B cell (primary cell): ENCODE results near the gene DFFB. TPM values are rescaled to one million over a fixed set of nuclear protein-coding genes. Genes with fewer than 3 reads are reported as not detected.

Experiments used
- ATAC-seq: fragments of 200-7000 bp; cut with Tn5 transposase; one replicate; pipeline ENCODE4 v1.10.0; 2021; ENCODE audit warnings: low read depth, mild to moderate bottlenecking, moderate number of reproducible peaks, moderate library complexity
- CTCF ChIA-PET: fragments of 350-600 bp; sonication (Branson Sonifier 250); formaldehyde crosslinking; loops from one replicate; lab custom pipeline; 2021; ENCODE audit warnings: antibody characterized with exemption, inconsistent platforms; lab: Charles Lee
- POLR2A ChIA-PET: fragments of 350-600 bp; sonication (Branson Sonifier 250); formaldehyde crosslinking; loops from one replicate; lab custom pipeline; 2021; ENCODE audit warnings: antibody characterized with exemption; lab: Charles Lee
- DNase-seq: peaks from one replicate; pipeline ENCODE4 v3.0.0; 2013
- H2AFZ ChIP-seq: 2 replicates; pipeline ENCODE4 v1.6.1; 2012; ENCODE audit warnings: mild to moderate bottlenecking, low read depth, low read length; ENCODE audit not compliant: insufficient read depth, poor library complexity, severe bottlenecking
- H3K27ac ChIP-seq, 2 donors: 1 replicate in 1 of 2; 2 replicates in 1 of 2; pipeline ENCODE4 v1.5.1; 2012 to 2013; ENCODE audit warnings: low read length in 2 of 2, mild to moderate bottlenecking in 2 of 2, moderate library complexity in 1 of 2
- H3K27me3 ChIP-seq, 4 experiments: fragments of 200-600 bp in 1 of 4; sonication (generic) in 1 of 4; replicated peaks in 1 of 4; 1 replicate in 2 of 4; 2 replicates in 2 of 4; pipeline versions ENCODE4 v1.6.1 to v1.7.0; 2013 to 2016; ENCODE audit warnings: low read length in 3 of 4, mild to moderate bottlenecking in 2 of 4, mixed read lengths in 1 of 4, moderate library complexity in 1 of 4; ENCODE audit not compliant: insufficient read depth in 4 of 4, control insufficient read depth in 3 of 4; ENCODE audit errors: control extremely low read depth in 1 of 4
- H3K36me3 ChIP-seq, 2 experiments: replicated peaks in 1 of 2; 1 replicate in 1 of 2; 2 replicates in 1 of 2; pipeline versions ENCODE4 v1.6.1 to v1.7.1; 2013; ENCODE audit warnings: low read length in 1 of 2; ENCODE audit not compliant: insufficient read depth in 2 of 2, control insufficient read depth in 1 of 2; ENCODE audit errors: control extremely low read depth in 1 of 2, extremely low read depth in 1 of 2
- H3K4me1 ChIP-seq, 2 donors: fragments of 200-600 bp in 1 of 2; sonication (generic) in 1 of 2; 1 replicate in 1 of 2; 2 replicates in 1 of 2; pipeline versions ENCODE4 v1.5.1 to v1.6.1; 2013 to 2017; ENCODE audit warnings: low read length in 2 of 2; ENCODE audit not compliant: control insufficient read depth in 2 of 2, insufficient read depth in 2 of 2
- H3K4me2 ChIP-seq: replicated peaks from 2 replicates; pipeline ENCODE3; 2012; ENCODE audit warnings: mild to moderate bottlenecking, low read depth, low read length; ENCODE audit not compliant: poor library complexity, severe bottlenecking
- H3K4me3 ChIP-seq, 5 experiments: fragments of 200-600 bp in 1 of 5; sonication (generic) in 1 of 5; 1 replicate in 3 of 5; 2 replicates in 2 of 5; pipeline versions ENCODE4 v1.5.1 to v1.7.0; 2011 to 2016; ENCODE audit warnings: low read length in 4 of 5, mild to moderate bottlenecking in 4 of 5, low read depth in 2 of 5, control low read depth in 1 of 5, moderate library complexity in 1 of 5; ENCODE audit not compliant: insufficient read depth in 1 of 5; ENCODE audit errors: control extremely low read depth in 1 of 5, extremely low read depth in 1 of 5
- H3K79me2 ChIP-seq: fragments of 200-600 bp; sonication (generic); one replicate; pipeline ENCODE4 v1.6.0; 2016; ENCODE audit warnings: low read length; ENCODE audit not compliant: control insufficient read depth, insufficient read depth
- H3K9ac ChIP-seq: fragments of 200-600 bp; sonication (generic); 2 replicates; pipeline ENCODE4 v1.6.1; 2017; ENCODE audit warnings: mild to moderate bottlenecking, low read length, moderate library complexity
- H3K9me3 ChIP-seq, 3 donors: one replicate each; pipeline versions ENCODE4 v1.6.1 to v1.7.1; 2013; ENCODE audit warnings: low read length in 2 of 3; ENCODE audit not compliant: control insufficient read depth in 2 of 3, insufficient read depth in 1 of 3; ENCODE audit errors: control extremely low read depth in 1 of 3
- H4K20me1 ChIP-seq: 2 replicates; pipeline ENCODE4 v1.6.0; 2012; ENCODE audit warnings: mild to moderate bottlenecking, low read length; ENCODE audit not compliant: insufficient read depth, control insufficient read depth, poor library complexity, severe bottlenecking
- H3K27ac Mint-ChIP-seq: one replicate; pipeline ENCODE4 v1.8.0; 2021; ENCODE audit warnings: mixed read lengths
- H3K27me3 Mint-ChIP-seq: one replicate; pipeline ENCODE4 v1.8.0; 2021; ENCODE audit warnings: mixed read lengths
- H3K4me1 Mint-ChIP-seq: one replicate; pipeline ENCODE4 v1.8.0; 2021; ENCODE audit warnings: mixed read lengths
- H3K4me3 Mint-ChIP-seq: one replicate; pipeline ENCODE4 v1.8.0; 2021; ENCODE audit warnings: mixed read lengths
- H3K9me3 Mint-ChIP-seq: one replicate; pipeline ENCODE4 v1.8.0; 2022; ENCODE audit warnings: mixed read lengths; ENCODE audit not compliant: insufficient read depth
- EZH2 ChIP-seq: IDR thresholded peaks from 2 replicates; pipeline ENCODE4 v1.6.1; 2012; ENCODE audit warnings: borderline replicate concordance, low read depth, mild to moderate bottlenecking, moderate library complexity, low read length; ENCODE audit not compliant: insufficient read depth, poor library complexity, severe bottlenecking
- WGBS: methylation state at CpG from one replicate; pipeline ENCODE4 v1.1.5; 2013; ENCODE audit warnings: missing lambda C conversion rate; ENCODE audit not compliant: insufficient coverage; 5-methylcytosine and 5-hydroxymethylcytosine counted together
- intact Hi-C: fragments of 100-400 bp; cut with micrococcal nuclease; formaldehyde crosslinking; loops from one replicate; pipeline ENCODE4 v1.10.0; 2022
- polyA plus RNA-seq: library from polyadenylated mRNA; depleted of rRNA; stranded (reverse); fragments of >200 nt; gene quantifications from 2 replicates; pipeline ENCODE4 v1.2.3, GENCODE V29; 2012
- total RNA-seq, 2 donors: library from RNA; stranded (reverse); fragments of 120-200 nt in 1 of 2; gene quantifications; 1 replicate in 1 of 2; 2 replicates in 1 of 2; pipeline versions ENCODE4 v1.2.3 to v1.2.4, GENCODE V29; 2013 to 2022
- TF ChIP-seq, protein P1 (sequence below): fragments of 200-600 bp; IDR thresholded peaks from one replicate; pipeline ENCODE4 v1.8.0; 2022; ENCODE audit warnings: antibody characterized with exemption, mild to moderate bottlenecking

DFFB gene
- total and polyA plus RNA-seq, 2 donors (not counting 1 experiment from before 2014, with no cell fraction given), result 14.0 to 17.4 TPM

GRCh38 chr1:3909615-3910014 is 52.3 kb downstream of the DFFB start:
- Histone ChIP-seq H3K4me3 (no peak overlapping the region), H2AFZ (no peak overlapping the region), H3K36me3 (no peaks in the 10 kb centered on the region), H3K4me1 (peaks cover 4 to 23% of the 10 kb centered on the region in 2 donors), H3K79me2 (no peaks in the 10 kb centered on the region), H3K4me2 (peak overlapping the region; percentile 13), H3K27me3 (peaks cover 0 to 15% (median 0%) of the 10 kb centered on the region in 4 experiments), H3K9ac (no peak overlapping the region), H3K9me3 (no peaks in the 10 kb centered on the region), H3K27ac (no peak overlapping the region), H4K20me1 (no peaks in the 10 kb centered on the region)
- no peaks in the 10 kb centered on the region for H3K9me3 Mint-ChIP-seq
- ATAC-seq (peak; percentile 19), DNase-seq (no peak)
- H3K27ac Mint-ChIP-seq, result no peak overlapping the region
- intact Hi-C loops, result loop anchor here (1.0 to 10.0 kb wide), 3 partner anchors 136 to 255 kb away; partner anchors contain the start of genes TP73 and WRAP73
- 35% methylated on average over 2 of the region's 7 CpGs for WGBS
- H3K4me3 Mint-ChIP-seq, result peak overlapping the region; percentile 70
- peaks cover 25% of the 10 kb centered on the region for H3K4me1 Mint-ChIP-seq
- CTCF ChIA-PET, result interaction anchor here (2.5 kb wide), 1 partner anchor 138 kb away, joined by 31 read pairs; no protein-coding TSS in a partner anchor
- POLR2A ChIA-PET, result no interaction called here
- peaks cover 6% of the 10 kb centered on the region for H3K27me3 Mint-ChIP-seq
- TF ChIP-seq EZH2, result no peak
- TF ChIP-seq, protein P1, sequence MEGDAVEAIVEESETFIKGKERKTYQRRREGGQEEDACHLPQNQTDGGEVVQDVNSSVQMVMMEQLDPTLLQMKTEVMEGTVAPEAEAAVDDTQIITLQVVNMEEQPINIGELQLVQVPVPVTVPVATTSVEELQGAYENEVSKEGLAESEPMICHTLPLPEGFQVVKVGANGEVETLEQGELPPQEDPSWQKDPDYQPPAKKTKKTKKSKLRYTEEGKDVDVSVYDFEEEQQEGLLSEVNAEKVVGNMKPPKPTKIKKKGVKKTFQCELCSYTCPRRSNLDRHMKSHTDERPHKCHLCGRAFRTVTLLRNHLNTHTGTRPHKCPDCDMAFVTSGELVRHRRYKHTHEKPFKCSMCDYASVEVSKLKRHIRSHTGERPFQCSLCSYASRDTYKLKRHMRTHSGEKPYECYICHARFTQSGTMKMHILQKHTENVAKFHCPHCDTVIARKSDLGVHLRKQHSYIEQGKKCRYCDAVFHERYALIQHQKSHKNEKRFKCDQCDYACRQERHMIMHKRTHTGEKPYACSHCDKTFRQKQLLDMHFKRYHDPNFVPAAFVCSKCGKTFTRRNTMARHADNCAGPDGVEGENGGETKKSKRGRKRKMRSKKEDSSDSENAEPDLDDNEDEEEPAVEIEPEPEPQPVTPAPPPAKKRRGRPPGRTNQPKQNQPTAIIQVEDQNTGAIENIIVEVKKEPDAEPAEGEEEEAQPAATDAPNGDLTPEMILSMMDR, result no peak

DNA sequence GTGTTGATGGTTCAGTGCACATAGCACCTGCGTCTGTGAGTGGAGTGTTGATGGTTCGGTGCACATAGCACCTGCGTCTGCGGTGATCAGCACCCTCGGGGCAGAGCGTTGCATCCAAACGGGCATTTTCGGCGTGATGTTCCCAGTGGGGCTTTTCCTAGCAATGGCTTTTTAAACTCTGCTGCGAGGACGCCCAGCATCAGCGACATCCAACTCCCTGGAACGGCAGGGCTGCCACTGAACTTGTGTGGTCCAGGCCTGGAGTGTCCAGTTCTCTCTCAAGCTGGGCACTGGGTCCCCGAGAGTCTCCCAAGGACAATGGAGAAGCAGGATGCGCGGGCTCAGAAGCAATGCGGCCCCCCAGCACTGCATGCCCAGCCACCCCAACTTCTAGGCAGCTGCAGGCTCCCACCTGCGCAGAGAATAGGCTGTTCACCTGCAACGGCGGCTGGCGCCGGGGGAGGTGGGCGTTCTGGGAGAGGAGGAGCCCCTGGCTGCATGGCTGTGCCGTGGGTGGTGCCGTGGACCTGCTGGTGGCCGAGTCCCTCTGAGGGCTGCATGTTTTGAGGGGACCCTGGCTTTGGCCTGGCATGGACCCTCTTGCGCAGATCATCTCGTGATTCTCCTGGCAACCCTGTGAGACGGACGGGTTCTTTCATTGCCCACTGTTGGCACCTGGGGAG is 52.9 kb downstream of the DFFB start:
- H3K27me3 Mint-ChIP-seq, result peaks cover 6% of the 10 kb centered on the region
- Histone ChIP-seq H3K4me3 (no peak overlapping the region), H3K36me3 (no peaks in the 10 kb centered on the region), H3K4me2 (peak overlapping the region; percentile 66), H2AFZ (no peak overlapping the region), H4K20me1 (no peaks in the 10 kb centered on the region), H3K27ac (no peak overlapping the region), H3K9me3 (no peaks in the 10 kb centered on the region), H3K4me1 (peaks cover 4 to 23% of the 10 kb centered on the region in 2 donors), H3K9ac (no peak overlapping the region), H3K27me3 (peaks cover 0 to 15% (median 0%) of the 10 kb centered on the region in 4 experiments), H3K79me2 (no peaks in the 10 kb centered on the region)
- H3K27ac Mint-ChIP-seq, result peak overlapping the region; percentile 53
- 55% methylated on average over 30 of the region's 30 CpGs for WGBS
- intact Hi-C loops, result loop anchor here (1.0 to 2.0 kb wide), 2 partner anchors 135 to 177 kb away; no protein-coding TSS in a partner anchor
- ChIA-PET POLR2A (no interaction called here), CTCF (interaction anchor here (1.1 to 2.5 kb wide), 5 partner anchors 117 to 666 kb away, joined by 3 to 31 read pairs (median 5); no protein-coding TSS in a partner anchor)
- ATAC-seq (peak; percentile 52), DNase-seq (peak; percentile 50)
- peaks cover 25% of the 10 kb centered on the region for H3K4me1 Mint-ChIP-seq
- no peaks in the 10 kb centered on the region for H3K9me3 Mint-ChIP-seq
- peak overlapping the region; percentile 70 for H3K4me3 Mint-ChIP-seq
- TF ChIP-seq, protein P1, result no peak
- TF ChIP-seq EZH2, result no peak
